Islet of Langerhans (tissue), 1 donor: ENCODE data around the gene KCNC3.

Source experiments
- FAIRE-seq: peaks from one replicate; lab custom pipeline; 2011; peaks lifted over from hg19 to GRCh38; lab: Jason Lieb, UNC

Gene KCNC3

GRCh38 chr19:50275577-50276368 lies 53.4 kb downstream of the KCNC3 start:
- FAIRE-seq = no peak

- no peak for FAIRE-seq
Measured at GRCh38 chr19:50273821-50274220, 55.4 kb downstream of the KCNC3 start.

- FAIRE-seq = no peak
Measured at GRCh38 chr19:50272263-50272897, 56.8 kb downstream of the KCNC3 start.

GRCh38 chr19:50269653-50270052 lies 59.5 kb downstream of the KCNC3 start:
- no peak for FAIRE-seq

- no peak for FAIRE-seq
Measured at GRCh38 chr19:50268501-50268900, 60.7 kb downstream of the KCNC3 start.

- no peak for FAIRE-seq
Measured at GRCh38 chr19:50268041-50268440, 61.1 kb downstream of the KCNC3 start.

- no peak for FAIRE-seq
Measured at GRCh38 chr19:50266896-50267295, 62.3 kb downstream of the KCNC3 start.

DNA sequence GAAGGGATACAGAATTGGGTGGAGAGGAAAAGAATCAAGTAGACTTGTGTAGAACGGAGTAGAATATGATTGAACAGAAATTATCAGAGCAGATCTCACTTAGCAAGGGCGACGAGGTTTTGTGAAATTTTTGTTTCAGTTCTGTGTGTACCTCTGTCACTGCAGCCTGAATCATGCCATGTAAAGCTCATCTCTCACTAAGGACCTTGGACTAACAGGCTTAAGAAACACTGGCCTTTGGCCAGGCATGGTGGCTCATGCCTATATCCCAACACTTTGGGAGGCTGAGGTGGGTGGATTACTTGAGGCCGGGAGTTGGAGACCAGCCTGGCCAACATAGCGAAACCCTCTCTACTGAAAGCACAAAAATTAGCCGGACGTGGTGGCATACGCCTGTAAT lies 63.1 kb downstream of the KCNC3 start:
- FAIRE-seq = no peak

DNA sequence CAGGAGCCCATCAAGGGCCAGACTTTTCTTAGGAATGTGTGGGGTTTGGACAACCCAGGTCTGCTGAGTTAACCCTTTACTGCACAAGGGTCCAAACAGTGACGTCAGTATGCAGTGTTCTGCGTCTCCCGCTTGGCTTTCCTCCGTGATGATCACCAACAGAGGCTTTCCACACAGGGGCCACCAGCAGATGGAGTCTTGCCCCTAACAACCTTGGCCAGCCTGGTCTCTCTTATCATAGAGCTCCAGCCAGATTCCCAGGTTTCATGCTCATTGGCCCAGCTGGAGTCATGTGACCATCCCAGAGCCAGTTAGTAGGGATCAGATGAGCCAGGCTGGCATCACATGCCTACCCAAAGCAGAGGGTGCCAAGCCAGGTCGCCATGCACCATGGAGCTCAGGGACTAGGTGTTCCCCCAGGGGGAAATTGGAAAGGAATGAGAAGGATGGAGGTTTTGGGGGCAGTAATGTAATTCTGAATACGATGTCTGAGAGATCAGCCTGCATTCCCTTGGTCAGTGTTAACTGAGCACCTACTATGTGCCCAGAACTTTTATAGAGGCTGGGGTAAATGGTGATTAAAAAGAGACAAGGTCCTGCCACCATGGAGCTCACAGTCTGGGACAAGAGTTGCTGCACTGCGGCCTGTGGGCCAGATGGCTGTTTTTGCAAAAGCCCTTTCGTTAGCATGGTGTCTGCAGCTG lies 64.5 kb downstream of the KCNC3 start:
- no peak for FAIRE-seq

DNA sequence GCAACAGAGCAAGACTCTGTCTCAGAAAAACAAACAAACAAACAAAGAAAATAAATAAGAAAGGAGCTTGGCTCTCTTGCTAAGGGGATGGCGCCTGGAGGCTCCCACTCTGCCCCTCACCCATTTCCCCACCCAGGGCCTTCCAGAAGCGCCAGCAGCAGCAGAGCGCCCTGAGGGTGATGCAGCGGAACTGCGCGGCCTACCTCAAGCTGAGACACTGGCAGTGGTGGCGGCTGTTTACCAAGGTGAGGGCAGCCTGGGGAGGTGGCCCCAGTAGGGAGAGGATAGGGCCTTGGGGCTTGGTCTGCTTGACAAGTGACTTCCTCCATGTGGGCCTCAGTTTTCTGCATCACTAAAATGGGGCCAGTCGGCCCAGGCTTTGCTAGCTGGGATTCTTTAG lies 66.0 kb downstream of the KCNC3 start:
- FAIRE-seq = no peak
